Left cardiac atrium (tissue), 4 donors: ENCODE data around the gene DNAJB13. TPM values are rescaled to one million over a fixed set of nuclear protein-coding genes. Genes with fewer than 3 reads are reported as not detected.

Experiments
- ATAC-seq, 2 donors: fragments of 200-7000 bp; cut with Tn5 transposase; one replicate each; pipeline ENCODE4 v1.9.1; 2020; ENCODE audit warnings: mild to moderate bottlenecking in 2 of 2, moderate library complexity in 2 of 2
- DNase-seq: peaks from one replicate; pipeline ENCODE4 v3.0.0-alpha.2; 2020
- intact Hi-C, 2 donors: fragments of 100-400 bp; cut with DNase I; formaldehyde crosslinking; loops; one replicate each; pipeline versions ENCODE4 v1.14.1 to v1.15.1; 2022 to 2023
- total RNA-seq, 2 donors: library from RNA; stranded (reverse); fragmentation: NEBNext Ultra II Directional; extraction: Animal tissue kit (Norgen Biotek cat#: 25700); gene quantifications; one replicate each; pipeline ENCODE4 v1.2.1, GENCODE V29; 2021
- donor health status: DM: no; HTN: yes; CAD: no.
- donor health status: DM: no; HTN: yes; CAD: no; lungs with severe emphysema.
- donor health status: DM: yes; HTN: yes; CAD: no.
- donor health status: Dilated cardiomyopathy.

The DNAJB13 gene
- total RNA-seq, 2 donors from 2014 or later: not detected

DNA sequence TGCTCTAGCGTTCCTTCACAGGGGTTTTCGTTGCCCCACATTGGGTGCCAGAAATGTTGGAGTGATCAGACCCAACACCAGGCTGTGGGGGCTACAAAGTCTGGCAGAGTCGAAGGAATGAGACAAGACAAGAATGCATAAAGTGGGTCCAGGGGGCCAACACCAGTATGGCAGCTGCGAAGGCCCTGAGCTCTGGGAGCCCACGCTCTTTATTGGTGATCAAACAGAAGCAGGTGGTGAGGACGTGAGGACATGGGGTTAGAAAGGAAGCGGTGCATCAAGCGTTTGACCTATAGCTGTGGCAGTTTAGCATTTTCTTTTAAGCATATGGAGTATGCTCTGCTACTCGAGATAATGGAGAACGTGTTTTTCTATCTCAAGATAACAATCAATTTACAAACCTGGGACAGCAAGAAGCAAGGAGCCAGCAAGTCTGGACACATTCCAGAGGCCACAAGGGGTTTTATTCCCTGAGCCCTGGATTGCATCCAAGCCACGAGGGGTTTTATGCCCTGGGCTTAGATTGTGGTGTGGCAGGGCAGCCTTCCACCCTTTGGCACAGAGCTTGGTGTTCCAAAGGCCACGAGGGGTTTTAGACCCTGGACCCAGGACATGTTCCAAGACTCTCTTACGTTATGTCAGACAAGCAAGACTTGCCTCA is 3.9 kb upstream of the DNAJB13 start:
- intact Hi-C loops: no loop called here
- ATAC-seq (no peak), DNase-seq (no peak)

DNA sequence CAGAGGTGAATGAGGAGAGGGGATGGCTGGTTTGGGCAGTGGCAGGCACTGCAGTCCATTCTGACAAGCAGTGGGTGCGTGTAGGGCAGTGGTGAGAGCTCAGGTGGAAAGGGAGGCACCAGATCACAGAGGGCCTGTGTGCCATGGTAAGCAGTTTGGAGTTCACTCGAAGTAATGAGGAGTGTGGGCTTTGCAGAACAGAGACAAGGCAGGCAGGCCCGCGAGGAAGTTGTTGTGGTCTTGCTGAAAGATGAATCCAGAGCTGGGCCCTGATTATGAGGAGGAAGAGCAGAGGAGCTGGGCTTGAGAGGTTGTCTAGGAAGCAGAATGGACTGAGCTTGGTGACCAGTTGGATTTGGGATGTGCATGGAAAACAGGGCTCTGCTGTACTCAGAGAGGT is 1.6 kb upstream of the DNAJB13 start:
- intact Hi-C loops: no loop called here
- no peak for ATAC-seq
- no peak for DNase-seq

DNA sequence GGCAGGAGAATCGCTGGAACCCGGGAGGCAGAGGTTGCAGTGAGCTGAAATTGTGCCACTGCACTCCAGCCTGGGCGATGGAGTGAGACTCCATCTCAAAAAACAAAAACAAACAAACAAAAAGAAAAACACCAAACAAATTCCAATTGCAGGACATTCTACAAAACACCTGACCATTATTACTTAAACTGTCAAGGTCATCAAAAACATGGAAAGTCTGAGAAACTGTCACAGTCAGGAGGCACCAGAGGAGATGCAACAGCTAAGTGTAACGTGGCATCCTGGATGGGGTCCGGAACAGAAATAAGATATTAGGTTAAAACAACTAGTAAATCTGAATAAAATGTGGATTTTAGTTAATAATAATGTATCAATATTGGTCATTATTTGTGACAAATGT is 914 bp upstream of the DNAJB13 start:
- ATAC-seq: no peak
- DNase-seq: no peak
- intact Hi-C loops: no loop called here

DNA sequence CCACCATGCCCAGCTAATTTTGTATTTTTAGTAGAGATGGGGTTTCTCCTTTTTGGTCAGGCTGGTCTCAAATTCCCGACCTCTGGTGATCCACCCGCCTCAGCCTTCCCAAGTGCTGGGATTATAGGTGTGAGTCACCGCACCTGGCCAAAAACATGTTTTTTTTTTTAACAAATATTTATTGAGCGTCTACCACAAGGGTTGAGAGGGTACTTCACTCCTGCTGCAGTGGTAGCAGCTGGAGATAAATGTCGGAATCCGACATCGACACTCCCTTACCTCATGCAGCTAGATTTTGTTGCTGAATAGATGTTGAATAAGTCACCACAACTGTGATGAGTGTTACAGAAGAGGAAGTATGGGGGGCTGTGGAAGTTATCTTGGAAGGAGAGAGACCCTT is 971 bp downstream of the DNAJB13 start:
- DNase-seq (no peak), ATAC-seq (no peak)
- intact Hi-C loops: no loop called here

DNA sequence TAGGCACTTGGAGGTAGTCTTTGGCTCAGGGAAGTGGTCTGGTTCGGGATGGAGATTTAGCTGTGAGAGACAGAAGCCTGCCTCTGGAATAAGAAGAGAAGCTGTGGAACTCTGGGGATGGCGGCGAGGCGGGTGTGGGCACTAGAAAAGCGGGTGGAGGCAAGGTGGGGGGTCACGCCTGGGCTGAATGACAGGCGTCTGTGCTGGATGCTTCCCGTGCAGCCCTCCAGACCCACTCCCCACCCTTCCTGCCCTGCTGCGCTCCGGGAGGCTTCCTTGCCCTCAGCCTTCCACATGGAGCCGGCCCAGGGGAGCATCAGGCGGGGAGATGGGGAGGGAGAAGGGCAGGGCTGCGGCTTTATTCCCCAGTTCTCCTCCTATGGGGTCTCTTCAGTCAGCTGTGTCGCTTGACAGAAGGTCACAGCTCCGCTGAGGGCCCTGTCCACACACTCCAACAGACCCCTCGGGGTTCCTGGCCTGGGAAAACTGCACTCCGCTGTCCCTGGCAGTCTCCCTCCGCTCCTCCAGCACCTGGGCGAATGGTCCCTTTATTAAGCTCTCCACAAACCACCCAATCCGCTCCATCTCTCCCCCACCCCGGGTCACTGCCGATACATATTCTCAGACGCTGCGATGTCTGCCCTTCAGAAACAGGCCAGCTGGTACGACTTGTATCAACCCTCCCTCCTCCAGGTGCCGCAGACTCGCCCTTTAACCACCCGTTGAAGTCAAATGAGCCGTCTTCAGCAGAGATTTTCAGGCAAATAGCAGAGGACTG is 6.2 kb downstream of the DNAJB13 start:
- ATAC-seq (no peak), DNase-seq (no peak)
- intact Hi-C loops: no loop called here

GRCh38 chr11:73957654-73958361 is 7.0 kb downstream of the DNAJB13 start:
- intact Hi-C loops: no loop called here
- ATAC-seq (no peak), DNase-seq (no peak)

DNA sequence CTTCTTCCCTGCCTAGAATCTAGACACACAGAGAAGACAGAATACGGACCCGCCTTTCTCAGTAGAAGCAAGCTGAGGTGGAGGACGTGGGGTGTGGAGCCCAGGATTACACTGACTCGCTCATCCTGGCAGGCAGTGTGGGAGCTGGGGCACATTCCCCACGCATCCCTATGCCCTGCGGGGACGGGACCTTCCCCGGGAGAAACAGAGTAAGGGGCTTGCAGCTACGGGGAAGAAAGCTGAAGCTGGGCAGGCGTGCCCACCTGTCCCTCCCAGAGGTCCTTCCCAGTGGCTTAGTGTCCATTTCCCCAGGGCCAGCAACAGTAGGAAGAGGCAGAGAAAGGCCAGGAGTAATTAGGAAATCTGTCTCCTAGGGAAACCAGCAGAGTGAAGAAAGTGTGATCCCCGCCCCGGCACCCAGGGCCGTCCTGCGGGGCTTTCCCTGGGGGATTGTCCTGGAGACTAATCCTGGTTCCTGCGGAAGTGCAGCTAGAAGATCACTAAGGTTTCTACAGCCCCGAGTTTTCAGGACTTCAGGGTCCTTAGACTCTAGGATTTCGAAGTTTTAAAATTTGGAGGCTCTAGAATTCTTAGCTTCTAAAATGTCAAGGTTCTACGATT is 7.8 kb downstream of the DNAJB13 start:
- no peak for DNase-seq
- intact Hi-C loops: no loop called here
- no peak for ATAC-seq

GRCh38 chr11:73961321-73961720 is 10.5 kb downstream of the DNAJB13 start:
- ATAC-seq (no peak), DNase-seq (no peak)
- intact Hi-C loops: no loop called here

GRCh38 chr11:73962101-73962705 is 11.4 kb downstream of the DNAJB13 start:
- DNase-seq: no peak
- intact Hi-C loops: no loop called here

GRCh38 chr11:73963861-73964260 is 13.0 kb downstream of the DNAJB13 start:
- intact Hi-C loops: no loop called here
- ATAC-seq (peak in 1 of 2 donors; percentile 8), DNase-seq (no peak)

More at GRCh38 chr11:73962101-73962705, 11.4 kb downstream of the DNAJB13 start:
- ATAC-seq: no peak

GRCh38 chr11:73965076-73965763 is 14.4 kb downstream of the DNAJB13 start:
- no peak for DNase-seq
- ATAC-seq: peak in 1 of 2 donors; percentile 46
- intact Hi-C loops: no loop called here

GRCh38 chr11:73965764-73966121 is 14.9 kb downstream of the DNAJB13 start:
- intact Hi-C loops: no loop called here
- DNase-seq: no peak
- no peak for ATAC-seq

DNA sequence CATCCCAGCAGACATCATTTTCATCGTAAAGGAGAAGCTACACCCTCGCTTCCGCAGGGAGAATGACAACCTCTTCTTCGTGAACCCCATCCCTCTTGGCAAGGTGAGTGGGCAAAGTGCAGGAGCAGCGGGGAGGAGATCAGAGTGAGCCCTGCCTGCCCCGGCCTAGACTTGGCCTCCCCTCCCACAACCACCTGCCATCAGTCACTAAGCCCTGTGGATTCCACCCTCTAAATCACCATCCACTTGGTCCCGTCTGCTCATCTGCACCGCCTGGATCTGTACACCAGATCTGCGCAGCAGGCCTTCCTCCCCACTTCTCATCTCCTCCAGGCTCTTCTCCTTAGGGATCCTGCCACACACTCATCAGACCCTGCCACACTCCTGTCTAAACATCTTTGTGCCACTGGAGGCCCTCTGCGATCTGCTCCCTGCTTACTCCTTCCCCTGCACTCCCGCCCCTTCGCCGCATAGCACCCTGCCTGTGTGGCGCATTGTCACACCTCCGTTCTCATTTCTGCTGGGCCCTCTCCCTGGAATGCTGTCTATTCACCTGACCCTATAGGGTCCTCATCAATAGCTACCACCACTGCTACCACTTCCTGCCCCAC is 17.6 kb downstream of the DNAJB13 start:
- intact Hi-C loops: no loop called here
- no peak for DNase-seq

GRCh38 chr11:73969091-73969490 is 18.3 kb downstream of the DNAJB13 start:
- ATAC-seq: no peak
- intact Hi-C loops: no loop called here
- DNase-seq: no peak

More for the DNA sequence above, 17.6 kb downstream of the DNAJB13 start:
- ATAC-seq: no peak

GRCh38 chr11:73969991-73970800 is 19.4 kb downstream of the DNAJB13 start:
- ATAC-seq (no peak), DNase-seq (no peak)
- intact Hi-C loops: no loop called here

- intact Hi-C loops: no loop called here
- ATAC-seq (peak; percentile 3 to 18), DNase-seq (no peak)
Measured at GRCh38 chr11:73971175-73971719, 20.4 kb downstream of the DNAJB13 start.

GRCh38 chr11:73972187-73972586 is 21.4 kb downstream of the DNAJB13 start:
- no peak for DNase-seq
- ATAC-seq: no peak
- intact Hi-C loops: no loop called here
